ENCODE measurements around the gene ABCA13. TPM values are rescaled to one million over a fixed set of nuclear protein-coding genes. Genes with fewer than 3 reads are reported as not detected.

The ABCA13 gene
- total and polyA plus RNA-seq, 2 of the 4 experiments (the other 2 are of a cell fraction), result under 0.01 to 0.07 TPM

GRCh38 chr7:48388911-48389310 lies 217.7 kb downstream of the ABCA13 start:
- POLR2A ChIA-PET (ENCODE audit: unreplicated experiment), result no interaction called here
- Histone ChIP-seq H3K4me1 (ENCODE audit: control insufficient read depth, insufficient read depth, low read length) (no peaks in the 10 kb centered on the region), H3K27ac (ENCODE audit: insufficient read depth, low read length) (no peak overlapping the region), H3K9ac (ENCODE audit: low read depth, low read length) (no peak overlapping the region), H4K8ac (ENCODE audit: low read depth in 2 of 2, low read length in 2 of 2) (no peak overlapping the region), H3K9me1 (ENCODE audit: insufficient read depth, low read length) (no peaks in the 10 kb centered on the region), H3K14ac (replicated peaks; ENCODE audit: low read depth, low read length) (no peak overlapping the region), H3K79me1 (ENCODE audit: low read depth in 1 of 2, low read length in 2 of 2) (no peaks in the 10 kb centered on the region), H4K91ac (ENCODE audit: insufficient read depth, low read depth, low read length) (no peak overlapping the region), H3K18ac (ENCODE audit: low read depth, low read length) (no peak overlapping the region), H2AK5ac (ENCODE audit: low read depth, low read length) (no peak overlapping the region), H3K9me3 (ENCODE audit: control insufficient read depth, insufficient read depth, low read length) (no peaks in the 10 kb centered on the region), H3K27me3 (ENCODE audit: control insufficient read depth, insufficient read depth, low read length) (no peaks in the 10 kb centered on the region), H2BK15ac (ENCODE audit: low read depth, low read length) (no peak overlapping the region), H3K4me3 (ENCODE audit: insufficient read depth, low read depth, low read length) (no peak overlapping the region), H2AFZ (replicated peaks; ENCODE audit: low read length, poor library complexity) (no peak overlapping the region), H2BK120ac (ENCODE audit: low read depth, low read length) (no peak overlapping the region), H4K5ac (ENCODE audit: low read depth, low read length) (no peak overlapping the region), H2BK20ac (ENCODE audit: low read depth, low read length) (no peak overlapping the region), H4K20me1 (ENCODE audit: insufficient read depth, low read length) (no peaks in the 10 kb centered on the region), H2BK5ac (ENCODE audit: low read depth, low read length, poor library complexity, severe bottlenecking) (no peak overlapping the region), H3K4me2 (ENCODE audit: low read depth, low read length) (no peak overlapping the region), H3K23ac (ENCODE audit: low read depth, low read length) (no peak overlapping the region), H3K36me3 (ENCODE audit: control insufficient read depth, insufficient read depth, low read length) (no peaks in the 10 kb centered on the region), H3K4ac (ENCODE audit: low read depth, low read length) (no peak overlapping the region), H2AK9ac (replicated peaks; ENCODE audit: low read depth, low read length, poor library complexity) (no peak overlapping the region), H3K56ac (ENCODE audit: extremely low read depth, insufficient read depth, low read length) (no peak overlapping the region)
- in situ Hi-C loops (cut with MboI; ENCODE audit: low sequenced_read_pairs), result no loop called here
- intact Hi-C loops (cut with micrococcal nuclease), result no loop called here
- no peak for DNase-seq
- CTCF ChIA-PET, result no interaction called here
- TF ChIP-seq RFX5 (IDR thresholded peaks at IDR 0.05; ENCODE audit: low read depth, low read length), result no peak
- no peak for TF ChIP-seq MXI1 (IDR thresholded peaks at IDR 0.05; ENCODE audit: borderline replicate concordance, low read depth, low read length)
- no peak for TF ChIP-seq NFE2L2 (IDR thresholded peaks at IDR 0.05; ENCODE audit: low read depth, low read length)
- TF ChIP-seq BHLHE40 (IDR thresholded peaks at IDR 0.05; ENCODE audit: low read depth, low read length), result no peak
- TF ChIP-seq CEBPB (IDR thresholded peaks at IDR 0.05; ENCODE audit: low read depth, low read length), result no peak
- TF ChIP-seq RCOR1 (IDR thresholded peaks at IDR 0.05; ENCODE audit: insufficient replicate concordance, low read length), result no peak
- no peak for TF ChIP-seq MAFK (IDR thresholded peaks at IDR 0.05; ENCODE audit: low read depth, low read length)
- no peak for TF ChIP-seq USF2 (IDR thresholded peaks at IDR 0.05; ENCODE audit: low read depth, low read length)
- TF ChIP-seq POLR2A (IDR thresholded peaks at IDR 0.05; ENCODE audit: low read depth, low read length), result no peak
- dilution Hi-C loops (cut with HindIII; ENCODE audit: low sequenced_read_pairs, unreplicated experiment), result no loop called here
- ATAC-seq (ENCODE audit: low read depth), result no peak
- no TSS peak for BruUV-seq (replicated peaks)
- WGBS, 2 experiments (ENCODE audit: extremely low coverage in 2 of 2, insufficient read length in 1 of 2), result no CpG with 5 or more reads among the region's 4 CpGs
